HG03159 (cell line): ENCODE measurements around the gene SERINC3.

Experiments used
- ATAC-seq: cut with Tn5 transposase; IDR thresholded peaks from one replicate; pipeline ENCODE4 v1.9.1; 2021; ENCODE audit warnings: mild to moderate bottlenecking, moderate library complexity; ENCODE audit not compliant: unreplicated experiment

SERINC3 gene

GRCh38 chr20:44533928-44534327, 12.1 kb upstream of the SERINC3 start:
- ATAC-seq: no peak

DNA sequence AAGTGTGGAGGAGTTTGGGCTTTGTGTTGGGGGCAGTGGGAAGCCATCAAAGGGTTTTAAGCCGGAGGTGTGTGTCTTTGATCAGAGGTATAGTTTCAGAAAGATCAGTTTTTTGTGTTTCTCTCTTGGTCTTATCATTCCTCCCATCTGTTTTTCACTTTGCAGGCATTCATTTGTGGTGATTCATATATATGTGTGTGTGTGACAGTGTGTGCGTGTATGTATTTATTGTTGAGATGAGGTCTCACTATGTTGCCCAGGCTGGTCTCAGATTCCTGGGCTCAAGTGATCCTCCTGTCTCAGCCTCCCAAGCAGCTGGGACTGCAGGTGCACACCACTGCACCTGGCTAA, 11.1 kb upstream of the SERINC3 start:
- no peak for ATAC-seq

DNA sequence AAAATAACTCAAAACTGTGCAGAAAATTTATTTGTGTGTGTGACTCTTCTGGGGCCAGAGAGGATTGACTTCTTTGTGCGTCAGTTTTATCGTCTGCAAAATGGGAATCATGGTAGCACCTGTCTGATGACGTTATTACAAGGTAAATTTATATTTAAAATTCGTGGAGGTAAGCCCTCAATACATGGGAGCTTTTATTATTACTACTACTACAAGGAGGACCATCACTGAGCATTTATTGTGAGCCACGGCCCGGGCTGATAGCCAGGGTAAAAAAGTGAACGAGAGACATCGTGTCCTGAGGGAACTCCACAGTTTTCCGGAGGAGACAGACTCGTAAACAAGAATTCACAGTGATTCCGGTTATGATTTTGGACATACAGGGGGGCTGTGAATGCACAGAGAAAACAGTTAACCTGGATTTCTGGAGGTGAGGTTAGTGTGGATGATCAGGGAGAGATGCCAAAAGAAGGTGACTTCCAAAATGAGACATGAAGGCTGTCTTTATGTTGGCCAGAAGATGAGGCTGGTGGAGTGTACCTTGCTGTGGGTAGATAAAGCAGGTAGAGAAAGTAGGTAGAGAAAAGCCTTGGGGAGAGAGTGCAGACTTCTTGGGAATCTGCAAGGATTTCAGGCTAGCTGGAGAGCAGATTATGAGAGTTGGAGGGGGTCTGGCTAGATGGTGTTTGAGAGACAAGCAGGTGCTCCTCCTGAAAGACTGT, 10.6 kb upstream of the SERINC3 start:
- no peak for ATAC-seq

DNA sequence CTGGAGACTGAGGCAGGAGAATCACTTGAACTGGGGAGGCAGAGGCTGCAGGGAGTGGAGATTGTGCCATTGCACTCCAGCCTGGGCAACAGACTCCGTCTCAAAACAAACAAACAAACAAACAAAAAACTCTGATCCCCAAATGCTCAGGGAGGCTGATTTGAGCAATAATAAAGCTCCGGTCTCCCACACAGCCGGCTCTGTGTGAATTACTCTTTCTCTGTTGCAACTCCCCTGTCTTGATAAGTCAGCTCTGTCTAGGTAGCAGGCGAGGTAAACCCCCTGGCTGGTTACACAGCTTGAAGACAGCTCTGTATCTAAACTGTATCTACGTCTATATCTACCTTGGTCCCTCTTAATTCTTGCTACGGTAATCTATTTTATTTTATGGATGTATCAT, 6.4 kb upstream of the SERINC3 start:
- no peak for ATAC-seq

DNA sequence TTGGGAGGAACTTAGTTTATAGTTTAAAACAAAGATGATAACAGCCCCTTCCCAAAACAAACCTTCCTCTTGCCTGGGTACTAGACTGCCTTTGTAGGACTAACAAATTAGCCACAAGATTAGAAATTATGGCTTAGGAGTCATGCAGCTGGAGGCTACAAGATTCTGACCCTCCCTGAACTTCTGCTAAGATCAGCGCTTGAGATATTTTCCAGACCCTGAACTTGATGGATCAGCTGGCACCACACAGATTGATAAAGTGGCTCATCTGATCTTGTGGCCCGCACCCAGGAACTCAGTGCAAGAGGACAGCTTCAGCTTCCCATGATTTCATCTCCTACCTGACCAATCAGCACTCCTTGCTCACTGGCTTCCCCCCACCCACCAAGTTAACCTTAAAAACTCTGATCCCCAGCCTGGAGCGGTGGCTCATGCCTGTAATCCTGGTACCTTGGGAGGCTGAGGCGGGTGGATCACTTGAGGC, 5.9 kb upstream of the SERINC3 start:
- ATAC-seq: no peak

DNA sequence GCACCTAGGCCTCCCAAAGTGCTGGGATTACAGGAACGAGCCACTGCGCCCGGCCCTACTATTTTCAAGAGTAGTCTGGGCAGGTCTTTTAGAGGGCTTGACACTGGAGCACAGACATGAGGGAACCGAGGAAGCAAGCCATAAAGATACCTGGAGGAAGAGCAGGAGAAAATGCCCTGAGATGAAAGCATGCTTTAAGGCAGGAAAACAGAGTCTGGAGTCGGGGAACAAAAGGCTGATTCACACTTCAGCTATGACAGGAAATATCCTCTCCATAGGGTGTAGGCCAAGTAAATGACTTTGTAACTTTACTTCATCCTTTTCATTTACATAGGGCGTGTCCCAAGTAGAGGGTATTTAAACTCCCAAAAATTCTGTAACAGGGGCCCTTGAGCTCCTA, 4.3 kb upstream of the SERINC3 start:
- ATAC-seq: no peak

- no peak for ATAC-seq
Measured at GRCh38 chr20:44523746-44524145, 1.9 kb upstream of the SERINC3 start.

DNA sequence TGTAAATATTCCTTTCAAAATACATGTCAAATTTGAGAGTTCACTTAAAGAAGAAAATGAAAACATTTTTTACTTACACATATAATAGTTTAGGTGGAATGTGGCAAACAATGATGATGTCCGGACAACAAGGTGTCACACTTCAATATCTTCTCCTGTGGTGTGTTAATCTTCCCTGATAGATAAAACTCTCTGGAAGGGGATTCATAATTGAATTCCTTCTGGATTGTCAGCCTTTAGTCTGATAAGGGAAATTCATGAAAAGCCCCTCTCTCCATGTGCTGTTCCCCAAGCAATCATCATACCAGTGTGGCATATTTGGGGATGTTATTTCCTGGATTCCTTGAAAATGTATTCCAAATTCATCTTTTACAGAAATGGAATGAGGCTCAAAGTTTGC, 971 bp upstream of the SERINC3 start:
- ATAC-seq: no peak

DNA sequence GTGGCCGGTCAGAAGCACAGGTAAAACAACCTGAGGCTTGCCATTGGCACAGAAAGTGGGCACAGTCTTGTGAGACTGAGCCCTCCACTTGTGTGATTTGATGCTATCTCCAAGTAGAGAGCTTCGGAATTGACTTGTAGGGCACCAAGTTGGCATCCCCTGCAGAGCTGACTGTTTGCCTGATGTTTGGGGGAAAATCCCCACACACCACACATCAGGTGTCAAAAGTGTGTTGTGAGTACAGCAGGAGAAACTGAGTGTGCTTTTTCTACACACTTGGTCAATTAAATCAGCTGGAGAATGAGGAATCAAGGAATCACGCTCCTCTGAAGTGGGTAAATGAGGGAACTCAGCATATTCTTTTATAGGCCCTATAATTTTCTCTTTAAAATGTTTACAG, 989 bp downstream of the SERINC3 start:
- ATAC-seq: no peak

DNA sequence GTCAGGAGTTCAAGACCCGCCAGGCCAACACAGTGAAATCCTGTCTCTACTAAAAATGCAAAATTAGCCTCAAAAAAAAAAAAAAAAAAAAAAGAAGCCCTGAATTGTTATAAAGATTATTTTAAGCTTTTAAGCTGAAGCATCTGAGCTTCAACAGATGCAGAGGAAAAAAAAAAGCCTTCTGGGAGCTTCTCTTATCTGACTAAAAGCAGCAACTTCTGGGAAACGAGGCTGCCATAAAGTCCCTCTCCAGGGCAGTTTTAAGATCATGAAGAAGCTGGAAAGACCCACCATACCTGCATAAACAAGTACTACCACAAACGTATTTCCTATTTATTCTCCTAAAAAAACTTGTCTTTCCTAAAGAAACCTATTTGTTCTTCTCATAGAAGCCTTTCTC, 3.6 kb downstream of the SERINC3 start:
- ATAC-seq: no peak

GRCh38 chr20:44517454-44517853, 4.4 kb downstream of the SERINC3 start:
- ATAC-seq: no peak

- ATAC-seq: no peak
Measured at GRCh38 chr20:44516491-44516890, 5.4 kb downstream of the SERINC3 start.

DNA sequence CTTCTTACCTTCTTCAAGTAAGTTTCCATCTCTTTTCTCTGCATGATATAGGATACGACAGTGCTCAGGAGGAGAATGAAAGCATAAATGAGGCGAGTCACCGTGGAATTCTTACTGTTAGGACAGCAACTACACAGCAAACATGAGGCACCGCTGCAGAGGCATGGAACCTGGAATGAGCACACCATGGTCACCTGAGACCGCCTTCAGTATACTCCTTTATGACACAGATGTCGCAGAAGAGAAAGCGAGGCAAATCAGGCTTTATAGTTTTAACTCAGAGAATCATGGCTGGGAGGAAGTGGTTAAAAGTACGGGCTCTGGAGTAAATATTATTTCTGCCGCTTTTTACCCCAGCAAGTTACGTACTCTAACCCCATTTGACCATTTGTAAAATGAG, 8.0 kb downstream of the SERINC3 start:
- no peak for ATAC-seq

DNA sequence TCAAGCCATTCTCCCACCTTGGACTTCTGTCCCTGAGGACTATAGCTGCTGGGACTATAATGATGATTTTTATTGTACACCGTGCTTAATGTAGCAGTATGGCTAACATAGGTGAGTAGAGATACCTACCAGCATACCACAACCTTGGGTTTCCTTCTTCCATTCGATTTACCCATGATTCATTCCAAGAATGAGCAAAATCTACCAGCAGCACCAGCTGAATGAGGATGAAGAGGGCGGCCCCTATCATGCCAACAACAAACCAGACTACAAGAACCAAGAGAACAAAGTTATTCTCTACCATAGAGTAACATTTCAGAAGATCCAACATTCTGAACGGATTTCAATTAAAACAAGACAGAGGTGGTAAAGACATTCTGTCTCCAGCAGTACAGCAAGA, 12.1 kb downstream of the SERINC3 start:
- ATAC-seq: no peak

- no peak for ATAC-seq
Measured at GRCh38 chr20:44504402-44505307, 17.2 kb downstream of the SERINC3 start.

- ATAC-seq: no peak
Measured at GRCh38 chr20:44502968-44503367, 18.9 kb downstream of the SERINC3 start.

DNA sequence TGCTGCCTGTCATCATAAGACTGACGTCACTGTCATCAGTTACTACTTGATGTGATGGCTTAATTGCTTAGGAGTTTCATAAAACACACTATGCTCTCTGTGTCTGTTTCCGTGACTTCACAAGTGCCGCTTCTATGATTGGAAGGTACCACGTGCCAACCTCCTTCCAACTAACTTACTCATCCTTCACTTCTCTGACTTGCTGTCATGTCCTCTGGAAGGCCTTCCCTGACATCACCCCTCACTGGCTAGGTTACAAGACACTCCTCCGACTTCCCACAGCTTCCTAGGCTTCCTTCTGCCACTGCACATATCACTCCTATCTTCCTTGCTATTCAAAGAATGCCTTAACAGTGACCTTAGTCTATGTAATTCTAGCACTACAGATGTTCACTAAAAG, 20.4 kb downstream of the SERINC3 start:
- no peak for ATAC-seq

- ATAC-seq: no peak
Measured at GRCh38 chr20:44500221-44500620, 21.6 kb downstream of the SERINC3 start.

DNA sequence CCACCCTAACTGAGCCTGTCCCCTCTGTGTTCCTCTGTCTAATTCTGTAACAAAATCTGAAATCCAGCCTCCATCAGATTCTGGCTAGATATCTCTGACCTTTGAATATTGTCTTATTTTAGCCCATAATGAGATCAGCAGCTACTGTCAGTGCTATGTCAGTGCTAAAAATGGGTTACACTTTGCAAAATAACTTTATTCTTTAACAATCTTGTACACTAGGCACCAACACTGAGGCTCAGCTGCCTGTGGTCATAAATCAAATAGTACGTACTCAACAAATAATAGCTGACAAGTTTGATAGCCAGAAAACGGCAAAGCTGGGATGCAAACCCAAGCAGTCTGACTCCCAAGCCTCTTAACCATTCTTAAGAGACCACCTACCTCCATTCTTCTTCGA, 24.1 kb downstream of the SERINC3 start:
- no peak for ATAC-seq

DNA sequence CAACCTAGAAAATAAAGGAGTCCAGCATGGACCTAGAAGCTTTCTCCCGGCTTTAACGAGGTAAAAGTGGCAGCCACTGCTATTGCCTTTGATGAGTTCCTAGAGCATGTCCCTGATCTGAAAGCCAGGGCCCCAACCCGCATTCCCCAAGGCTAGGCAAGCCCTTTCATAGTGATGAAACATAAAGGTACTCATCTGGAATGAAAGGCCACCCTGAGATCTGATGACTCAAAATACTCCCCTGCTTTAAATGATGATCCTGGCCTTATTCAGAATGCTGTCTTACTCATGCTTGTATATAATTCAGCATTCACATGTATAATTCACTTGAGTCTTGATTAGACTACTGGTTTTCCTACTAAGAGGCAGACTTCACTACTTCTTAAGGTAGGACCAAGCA, 24.9 kb downstream of the SERINC3 start:
- ATAC-seq: no peak

GRCh38 chr20:44495802-44496481, 25.9 kb downstream of the SERINC3 start:
- no peak for ATAC-seq

GRCh38 chr20:44495257-44495656, 26.6 kb downstream of the SERINC3 start:
- no peak for ATAC-seq
